Gastroesophageal sphincter (tissue), 4 donors: ENCODE results near the gene ATP7A. TPM values are rescaled to one million over a fixed set of nuclear protein-coding genes. Genes with fewer than 3 reads are reported as not detected.

Source experiments
- ATAC-seq: fragments of 150-250 bp; one replicate; pipeline ENCODE4 v1.9.1; 2016; ENCODE audit warnings: mild to moderate bottlenecking, moderate library complexity
- H3K27ac ChIP-seq, 4 donors: fragments of 200-600 bp; sonication (generic) in 3 of 4; 1 replicate in 3 of 4; 2 replicates in 1 of 4; pipeline ENCODE4 v1.5.1; 2016 to 2019
- H3K27me3 ChIP-seq: fragments of 200-600 bp; sonication (generic); one replicate; pipeline ENCODE4 v1.5.1; 2019
- H3K36me3 ChIP-seq, 2 donors: fragments of 200-600 bp; sonication (generic); one replicate each; pipeline ENCODE4 v1.5.1; 2019; ENCODE audit warnings: control low read depth in 1 of 2
- H3K4me1 ChIP-seq, 3 donors: fragments of 200-600 bp; sonication (generic); 1 replicate in 2 of 3; 2 replicates in 1 of 3; pipeline ENCODE4 v1.5.1; 2016 to 2019; ENCODE audit warnings: control low read depth in 2 of 3
- H3K4me3 ChIP-seq, 2 donors: fragments of 200-600 bp; sonication (generic); one replicate each; pipeline ENCODE4 v1.5.1; 2019; ENCODE audit warnings: mild to moderate bottlenecking in 1 of 2, moderate library complexity in 1 of 2
- H3K9me3 ChIP-seq, 3 donors: fragments of 200-600 bp; sonication (generic); one replicate each; pipeline ENCODE4 v1.5.1; 2017 to 2019; ENCODE audit warnings: control low read depth in 2 of 3
- EP300 ChIP-seq: sonication (generic); formaldehyde crosslinking; IDR thresholded peaks from one replicate; pipeline ENCODE4 v1.6.1; 2017; ENCODE audit warnings: antibody characterized with exemption, mild to moderate bottlenecking
- POLR2A ChIP-seq, 2 donors: fragments of 450-650 bp; IDR thresholded peaks; one replicate each; pipeline ENCODE4 v1.6.1; 2017; ENCODE audit warnings: antibody characterized with exemption in 2 of 2, mild to moderate bottlenecking in 2 of 2, moderate library complexity in 1 of 2
- POLR2AphosphoS5 ChIP-seq: sonication (generic); formaldehyde crosslinking; IDR thresholded peaks from one replicate; pipeline ENCODE4 v1.6.1; 2017; ENCODE audit warnings: antibody characterized with exemption
- WGBS, 2 donors: methylation state at CpG; one replicate each; pipeline ENCODE4 v1.1.5; 2018; ENCODE audit warnings: low coverage in 1 of 2; 5-methylcytosine and 5-hydroxymethylcytosine counted together
- total RNA-seq, 4 donors: library from RNA; depleted of rRNA; stranded (reverse); fragments of >200 nt; gene quantifications; one replicate each; pipeline ENCODE4 v1.1.0, GENCODE V29; 2016
- TF ChIP-seq, protein P1 (sequence below), 4 experiments: fragments of 200-600 bp in 2 of 4; fragments of 450-650 bp in 2 of 4; sonication (generic) in 1 of 4; IDR thresholded peaks; one replicate each; pipeline ENCODE4 v1.5.1; 2017 to 2019; ENCODE audit warnings: antibody characterized with exemption in 4 of 4, mild to moderate bottlenecking in 2 of 4, moderate library complexity in 2 of 4

ATP7A gene
- total RNA-seq, 4 donors from 2014 or later, result 8.6 to 21.2 (median 12.7) TPM

DNA sequence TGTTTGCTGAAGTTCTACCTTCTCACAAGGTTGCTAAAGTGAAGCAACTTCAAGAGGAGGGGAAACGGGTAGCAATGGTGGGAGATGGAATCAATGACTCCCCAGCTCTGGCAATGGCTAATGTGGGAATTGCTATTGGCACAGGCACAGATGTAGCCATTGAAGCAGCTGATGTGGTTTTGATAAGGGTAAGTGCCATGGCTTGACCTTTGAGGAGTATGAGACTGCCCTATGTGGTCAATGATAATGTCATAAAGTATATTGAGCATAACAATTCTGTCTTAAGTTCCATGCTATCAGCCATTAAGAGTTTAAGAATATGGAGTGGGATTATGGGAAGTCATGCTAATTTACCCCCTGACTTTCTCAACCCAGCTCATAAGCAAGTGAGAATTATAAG lies 132.1 kb downstream of the ATP7A start:
- Histone ChIP-seq H3K4me1 (no peaks in the 10 kb centered on the region), H3K27ac (no peak overlapping the region), H3K36me3 (peaks cover 0 to 41% of the 10 kb centered on the region in 2 donors), H3K9me3 (no peaks in the 10 kb centered on the region), H3K4me3 (no peak overlapping the region), H3K27me3 (no peaks in the 10 kb centered on the region)
- WGBS, 2 donors, result 50 to 100% methylated on average over 1 of the region's 1 CpG
- ATAC-seq, result no peak
- TF ChIP-seq, protein P1, sequence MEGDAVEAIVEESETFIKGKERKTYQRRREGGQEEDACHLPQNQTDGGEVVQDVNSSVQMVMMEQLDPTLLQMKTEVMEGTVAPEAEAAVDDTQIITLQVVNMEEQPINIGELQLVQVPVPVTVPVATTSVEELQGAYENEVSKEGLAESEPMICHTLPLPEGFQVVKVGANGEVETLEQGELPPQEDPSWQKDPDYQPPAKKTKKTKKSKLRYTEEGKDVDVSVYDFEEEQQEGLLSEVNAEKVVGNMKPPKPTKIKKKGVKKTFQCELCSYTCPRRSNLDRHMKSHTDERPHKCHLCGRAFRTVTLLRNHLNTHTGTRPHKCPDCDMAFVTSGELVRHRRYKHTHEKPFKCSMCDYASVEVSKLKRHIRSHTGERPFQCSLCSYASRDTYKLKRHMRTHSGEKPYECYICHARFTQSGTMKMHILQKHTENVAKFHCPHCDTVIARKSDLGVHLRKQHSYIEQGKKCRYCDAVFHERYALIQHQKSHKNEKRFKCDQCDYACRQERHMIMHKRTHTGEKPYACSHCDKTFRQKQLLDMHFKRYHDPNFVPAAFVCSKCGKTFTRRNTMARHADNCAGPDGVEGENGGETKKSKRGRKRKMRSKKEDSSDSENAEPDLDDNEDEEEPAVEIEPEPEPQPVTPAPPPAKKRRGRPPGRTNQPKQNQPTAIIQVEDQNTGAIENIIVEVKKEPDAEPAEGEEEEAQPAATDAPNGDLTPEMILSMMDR (IDR thresholded peaks at IDR 0.05), result no peak
- TF ChIP-seq EP300, result no peak
- no peak for TF ChIP-seq POLR2A (IDR thresholded peaks at IDR 0.05)
- TF ChIP-seq POLR2AphosphoS5, result no peak

DNA sequence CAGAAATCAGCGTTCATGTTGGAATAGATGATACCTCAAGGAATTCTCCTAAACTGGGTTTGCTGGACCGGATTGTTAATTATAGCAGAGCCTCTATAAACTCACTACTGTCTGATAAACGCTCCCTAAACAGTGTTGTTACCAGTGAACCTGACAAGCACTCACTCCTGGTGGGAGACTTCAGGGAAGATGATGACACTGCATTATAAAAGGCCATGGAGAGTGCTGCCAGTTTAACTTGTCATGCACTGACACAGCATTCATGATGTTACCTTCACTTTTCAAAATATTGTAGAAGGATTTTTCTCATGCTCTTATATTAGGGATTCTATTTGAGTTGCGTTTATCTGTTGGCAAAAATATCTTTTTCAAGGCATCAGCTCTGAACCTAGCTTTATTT lies 135.9 kb downstream of the ATP7A start:
- no peaks in the 10 kb centered on the region for H3K9me3 ChIP-seq
- 71 to 82% methylated on average over 3 to 4 of the region's 4 CpGs for WGBS, 2 donors
- no peaks in the 10 kb centered on the region for H3K27me3 ChIP-seq
- peaks cover 0 to 28% of the 10 kb centered on the region in 2 donors for H3K36me3 ChIP-seq
- no peak for ATAC-seq
- no peaks in the 10 kb centered on the region for H3K4me1 ChIP-seq
- TF ChIP-seq EP300, result no peak
- TF ChIP-seq, protein P1 (IDR thresholded peaks at IDR 0.05), result no peak
- no peak for TF ChIP-seq POLR2AphosphoS5
- H3K4me3 ChIP-seq, result no peak overlapping the region
- H3K27ac ChIP-seq, result no peak overlapping the region

DNA sequence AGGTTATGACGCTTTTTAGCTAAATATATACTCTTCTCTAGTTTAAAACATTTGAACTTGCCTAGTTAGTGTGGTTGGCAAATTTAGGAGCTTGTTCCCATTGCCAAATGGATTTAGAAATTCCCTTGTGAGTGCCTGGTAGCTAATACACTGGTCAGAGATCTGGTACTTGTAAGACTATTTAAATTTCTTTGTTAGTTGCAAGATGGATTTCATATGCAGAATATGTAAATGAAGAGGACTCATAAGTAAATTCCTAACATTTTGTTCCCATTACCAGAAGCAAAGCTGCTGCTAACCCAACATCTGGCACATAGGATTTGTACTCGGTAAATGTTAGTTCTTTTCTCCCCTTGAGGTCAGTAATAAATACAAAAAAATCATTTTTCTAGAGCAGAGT lies 137.6 kb downstream of the ATP7A start:
- no peak overlapping the region for H3K27ac ChIP-seq
- no peak for ATAC-seq
- no peaks in the 10 kb centered on the region for H3K27me3 ChIP-seq
- H3K4me1 ChIP-seq, result no peaks in the 10 kb centered on the region
- 42 to 65% methylated on average over 2 of the region's 2 CpGs for WGBS, 2 donors
- H3K36me3 ChIP-seq, result peaks cover 0 to 26% of the 10 kb centered on the region in 2 donors
- no peak overlapping the region for H3K4me3 ChIP-seq
- no peaks in the 10 kb centered on the region for H3K9me3 ChIP-seq
- TF ChIP-seq POLR2A (IDR thresholded peaks at IDR 0.05) (no peak), EP300 (no peak), POLR2AphosphoS5 (no peak)
- TF ChIP-seq, protein P1 (IDR thresholded peaks at IDR 0.05), result no peak

DNA sequence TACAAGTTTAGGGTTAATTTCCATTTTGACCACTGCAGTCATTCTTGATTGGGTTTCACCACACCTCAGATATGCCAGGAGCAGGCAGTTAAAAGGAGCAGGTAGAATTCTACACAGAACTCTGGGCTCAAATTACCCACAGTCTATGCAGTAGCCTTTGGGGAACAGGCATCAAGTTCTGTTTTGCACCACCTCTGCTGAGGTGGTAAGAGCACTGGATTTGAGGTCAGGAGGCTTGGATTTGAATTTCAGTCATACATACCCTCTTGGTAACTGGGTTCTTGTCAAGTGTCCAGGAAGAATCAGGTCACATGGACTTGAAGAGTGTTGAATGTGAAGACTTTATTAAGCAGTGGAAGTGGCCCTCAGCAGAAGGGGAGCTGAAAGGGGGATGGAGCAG lies 153.2 kb downstream of the ATP7A start:
- no peaks in the 10 kb centered on the region for H3K9me3 ChIP-seq
- TF ChIP-seq EP300, result no peak
- no peak for TF ChIP-seq POLR2AphosphoS5
- TF ChIP-seq POLR2A (IDR thresholded peaks at IDR 0.05), result no peak
- TF ChIP-seq, protein P1 (IDR thresholded peaks at IDR 0.05), result no peak
- ATAC-seq, result no peak
- no peaks in the 10 kb centered on the region for H3K4me1 ChIP-seq
- H3K27me3 ChIP-seq, result no peaks in the 10 kb centered on the region
- H3K27ac ChIP-seq, result no peak overlapping the region
- H3K36me3 ChIP-seq, result no peaks in the 10 kb centered on the region
- H3K4me3 ChIP-seq, result no peak overlapping the region

DNA sequence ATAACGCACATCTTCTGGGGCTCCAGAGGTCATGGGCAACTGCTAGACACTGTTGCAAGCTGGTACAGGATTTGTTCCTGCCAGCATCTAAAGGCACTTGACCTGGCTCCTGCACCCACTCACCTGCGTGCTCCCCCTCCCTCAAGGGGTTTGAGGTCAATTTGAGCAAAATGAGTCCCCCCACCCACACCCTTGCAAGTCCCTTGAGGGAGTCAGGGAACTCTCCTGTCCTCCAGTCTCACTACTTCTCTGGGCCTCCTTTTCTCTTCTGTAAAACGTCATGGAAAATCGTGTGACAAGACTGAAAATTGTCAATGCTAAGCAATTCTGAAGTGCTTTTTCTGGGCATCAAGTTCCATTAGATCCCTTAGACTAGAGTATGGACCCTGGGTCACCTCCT lies 153.7 kb downstream of the ATP7A start:
- H3K4me1 ChIP-seq, result no peaks in the 10 kb centered on the region
- TF ChIP-seq POLR2A (IDR thresholded peaks at IDR 0.05), result no peak
- TF ChIP-seq EP300, result no peak
- TF ChIP-seq, protein P1 (IDR thresholded peaks at IDR 0.05), result no peak
- no peak for TF ChIP-seq POLR2AphosphoS5
- WGBS, 2 donors, result 67 to 84% methylated on average over 2 to 4 of the region's 4 CpGs
- H3K4me3 ChIP-seq, result no peak overlapping the region
- no peaks in the 10 kb centered on the region for H3K27me3 ChIP-seq
- H3K9me3 ChIP-seq, result no peaks in the 10 kb centered on the region
- no peaks in the 10 kb centered on the region for H3K36me3 ChIP-seq
- no peak for ATAC-seq
- peak overlapping the region in 1 of 4 donors; percentile 68 for H3K27ac ChIP-seq
